Effector memory CD4-positive, alpha-beta T cell (primary cell): Measurements from ENCODE around the gene ATP1B4.

Experiments
- DNase-seq, 3 donors: peaks; one replicate each; pipeline ENCODE4 v3.0.0-alpha.2; 2020
- H3K27ac ChIP-seq: 2 replicates; pipeline ENCODE4 v1.7.0; 2013; ENCODE audit warnings: mild to moderate bottlenecking, low read length, moderate library complexity; ENCODE audit not compliant: insufficient read depth, poor library complexity, severe bottlenecking
- H3K27me3 ChIP-seq: replicated peaks from 2 replicates; pipeline ENCODE4 v1.7.0; 2013; ENCODE audit warnings: mild to moderate bottlenecking, low read length; ENCODE audit not compliant: insufficient read depth, control insufficient read depth, poor library complexity, severe bottlenecking
- H3K36me3 ChIP-seq: 2 replicates; pipeline ENCODE4 v1.7.0; 2013; ENCODE audit warnings: mild to moderate bottlenecking, low read length, moderate library complexity; ENCODE audit not compliant: control insufficient read depth, insufficient read depth
- H3K4me1 ChIP-seq: 2 replicates; pipeline ENCODE4 v1.7.0; 2013; ENCODE audit warnings: low read length, mild to moderate bottlenecking; ENCODE audit not compliant: control insufficient read depth, insufficient read depth, poor library complexity, severe bottlenecking
- H3K4me3 ChIP-seq: 2 replicates; pipeline ENCODE4 v1.7.0; 2013; ENCODE audit warnings: low read length, low read depth, mild to moderate bottlenecking; ENCODE audit not compliant: insufficient read depth, poor library complexity, severe bottlenecking
- H3K9me3 ChIP-seq: 2 replicates; pipeline ENCODE4 v1.7.0; 2013; ENCODE audit warnings: mild to moderate bottlenecking, low read length, moderate library complexity; ENCODE audit not compliant: control insufficient read depth

ATP1B4 gene

DNA sequence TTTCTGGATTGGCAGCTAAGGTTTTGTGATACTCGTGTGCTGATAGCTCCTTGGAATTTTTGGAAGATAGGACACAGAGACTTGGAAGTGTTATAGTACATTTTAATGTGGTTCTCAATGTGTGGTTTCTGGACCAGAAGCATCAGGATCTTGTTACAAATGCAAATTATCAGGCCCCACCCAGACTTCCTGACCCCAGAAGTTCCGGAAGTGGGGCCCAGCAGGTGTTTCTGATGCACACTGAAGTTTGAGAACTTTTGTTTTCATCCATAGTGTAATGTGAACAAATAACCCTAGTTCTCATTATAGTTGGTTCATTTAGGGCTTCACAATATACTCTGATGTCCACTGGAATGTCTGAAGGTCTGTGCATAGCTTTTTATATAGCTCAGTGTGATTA is 57.6 kb downstream of the ATP1B4 start:
- peak in 1 of 3 donors; percentile 1 for DNase-seq
- H3K4me3 ChIP-seq = no peak overlapping the region
- peaks cover 13% of the 10 kb centered on the region for H3K4me1 ChIP-seq
- H3K36me3 ChIP-seq = no peaks in the 10 kb centered on the region
- no peaks in the 10 kb centered on the region for H3K9me3 ChIP-seq
- no peaks in the 10 kb centered on the region for H3K27me3 ChIP-seq
- H3K27ac ChIP-seq = peak overlapping the region; percentile 18

DNA sequence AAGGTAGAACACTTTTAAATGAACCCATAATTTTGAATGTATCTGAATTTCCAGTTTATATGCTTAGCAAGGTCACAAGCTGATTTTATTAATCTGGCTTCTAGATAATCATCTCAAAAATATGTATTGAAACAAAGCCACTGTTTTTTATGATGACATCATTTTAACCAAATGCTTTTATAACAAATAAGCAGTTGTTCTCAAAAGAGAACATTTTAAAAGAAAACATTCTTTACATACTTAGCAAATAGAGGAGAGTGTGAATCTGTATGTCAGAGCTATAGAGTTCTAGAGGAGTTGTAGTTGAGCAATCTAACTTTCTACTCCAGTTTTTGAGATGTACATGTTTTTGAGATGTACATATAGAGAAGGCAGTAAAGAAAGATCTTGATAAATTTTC is 64.7 kb downstream of the ATP1B4 start:
- Histone ChIP-seq H3K9me3 (no peaks in the 10 kb centered on the region), H3K27me3 (no peaks in the 10 kb centered on the region), H3K4me3 (no peak overlapping the region), H3K36me3 (no peaks in the 10 kb centered on the region), H3K4me1 (no peaks in the 10 kb centered on the region), H3K27ac (no peak overlapping the region)
- DNase-seq = no peak

DNA sequence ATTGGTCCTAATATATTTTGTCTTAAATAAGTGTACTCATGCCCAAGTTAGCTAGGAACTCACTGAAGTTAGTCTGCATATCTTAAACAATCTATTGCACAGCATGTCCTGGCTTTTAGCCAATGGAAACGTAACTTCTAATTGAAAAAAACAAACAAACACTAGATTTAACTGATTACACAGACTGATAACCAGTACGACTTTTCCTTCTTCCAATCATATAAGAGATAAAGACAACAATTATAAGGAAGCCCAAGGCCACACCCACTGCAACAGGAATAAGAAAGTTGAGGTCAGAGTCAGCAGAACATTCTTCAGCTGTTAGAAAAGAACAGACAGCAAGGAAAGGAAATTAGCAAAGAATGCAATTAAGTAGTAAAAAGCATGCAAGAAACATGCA is 66.4 kb downstream of the ATP1B4 start:
- H3K9me3 ChIP-seq = no peaks in the 10 kb centered on the region
- no peaks in the 10 kb centered on the region for H3K27me3 ChIP-seq
- no peak for DNase-seq
- no peak overlapping the region for H3K27ac ChIP-seq
- H3K4me1 ChIP-seq = no peaks in the 10 kb centered on the region
- H3K36me3 ChIP-seq = no peaks in the 10 kb centered on the region
- H3K4me3 ChIP-seq = no peak overlapping the region

DNA sequence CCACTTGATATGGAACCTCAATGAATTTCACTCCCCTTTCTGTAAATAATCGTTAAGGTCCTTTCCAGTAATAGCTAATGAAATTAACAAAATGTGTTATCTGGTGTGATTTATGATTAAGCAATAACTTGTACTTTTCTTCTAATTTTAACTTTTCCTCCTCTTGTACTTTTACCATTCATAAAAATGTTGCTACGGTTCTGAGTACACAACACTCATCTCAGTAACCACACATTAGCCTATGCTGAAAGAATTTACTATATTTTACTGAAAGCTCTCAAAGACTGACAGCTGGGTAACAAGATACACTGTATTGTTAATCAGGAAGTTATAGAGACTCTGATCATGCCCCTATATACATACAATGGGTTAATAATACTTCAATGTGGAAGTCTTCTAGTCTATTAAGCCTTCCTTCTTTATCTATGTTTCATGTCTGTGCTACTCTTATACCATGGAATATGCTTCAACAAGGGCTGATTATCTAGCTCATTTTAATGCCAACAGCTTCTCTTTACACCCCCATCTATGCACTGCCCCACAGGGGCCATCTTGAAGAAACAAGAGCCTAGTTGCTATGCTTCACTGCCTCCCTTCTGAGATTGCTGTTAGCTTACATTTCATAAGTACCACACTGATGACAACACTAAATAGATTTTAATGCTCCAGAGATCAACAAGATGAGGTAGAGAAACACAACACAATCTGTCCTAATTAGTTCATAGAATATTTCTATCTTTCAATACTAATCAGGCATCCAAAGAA is 68.1 kb downstream of the ATP1B4 start:
- no peaks in the 10 kb centered on the region for H3K4me1 ChIP-seq
- H3K36me3 ChIP-seq = no peaks in the 10 kb centered on the region
- no peak for DNase-seq
- no peaks in the 10 kb centered on the region for H3K27me3 ChIP-seq
- no peaks in the 10 kb centered on the region for H3K9me3 ChIP-seq
- no peak overlapping the region for H3K4me3 ChIP-seq
- H3K27ac ChIP-seq = no peak overlapping the region
